GM23338 (cell line): Measurements from ENCODE around the gene CNGA1. TPM values are rescaled to one million over a fixed set of nuclear protein-coding genes. Genes with fewer than 3 reads are reported as not detected.
A peak's percentile ranks its signal among the peaks of the same experiment; 100 is the strongest.
"Not testable (repeated sequence)": the region's sequence is repeated elsewhere in the genome, so short reads cannot be mapped to it uniquely, and the experiment has no call there.

ENCODE experiments used
- ATAC-seq: fragments of 200-7000 bp; cut with Tn5 transposase; 3 replicates; pipeline ENCODE4 v1.9.1; 2020
- DNase-seq: peaks from one replicate; pipeline ENCODE4 v3.0.0-alpha.2; 2015; ENCODE audit warnings: low spot score
- H2AFZ ChIP-seq: fragments of 200-600 bp; sonication (generic); 2 replicates; pipeline ENCODE4 v1.8.0; 2016; ENCODE audit warnings: antibody characterized with exemption, mild to moderate bottlenecking, moderate library complexity
- H3F3A ChIP-seq: fragments of 200-600 bp; sonication (generic); replicated peaks from 2 replicates; pipeline ENCODE4 v1.8.0; 2017; ENCODE audit warnings: antibody characterized with exemption, mixed run types, low read depth
- H3K27ac ChIP-seq: fragments of 200-600 bp; sonication (generic); 2 replicates; pipeline ENCODE4 v1.6.1; 2016; ENCODE audit warnings: low read depth
- H3K27me3 ChIP-seq: fragments of 200-600 bp; sonication (generic); 2 replicates; pipeline ENCODE4 v1.8.0; 2016; ENCODE audit warnings: mild to moderate bottlenecking, mixed run types, moderate library complexity; ENCODE audit not compliant: insufficient read depth
- H3K36me3 ChIP-seq: fragments of 200-600 bp; sonication (generic); 2 replicates; pipeline ENCODE4 v1.8.0; 2016; ENCODE audit warnings: mild to moderate bottlenecking; ENCODE audit not compliant: insufficient read depth
- H3K4me1 ChIP-seq: fragments of 200-600 bp; sonication (generic); 2 replicates; pipeline ENCODE4 v1.8.0; 2016; ENCODE audit warnings: mild to moderate bottlenecking, moderate library complexity; ENCODE audit not compliant: insufficient read depth
- H3K4me2 ChIP-seq: fragments of 200-600 bp; sonication (generic); 2 replicates; pipeline ENCODE4 v1.7.1; 2017; ENCODE audit warnings: mixed run types
- H3K4me3 ChIP-seq: fragments of 200-600 bp; sonication (generic); 2 replicates; pipeline ENCODE4 v1.6.1; 2016; ENCODE audit warnings: mixed run types
- H3K79me2 ChIP-seq: fragments of 200-600 bp; sonication (generic); replicated peaks from 2 replicates; pipeline ENCODE4 v1.8.0; 2017; ENCODE audit warnings: mild to moderate bottlenecking; ENCODE audit not compliant: insufficient read depth
- H3K9me2 ChIP-seq: fragments of 200-600 bp; sonication (generic); 2 replicates; pipeline ENCODE4 v1.8.0; 2017; ENCODE audit not compliant: insufficient read depth
- H4K20me1 ChIP-seq: fragments of 200-600 bp; sonication (generic); replicated peaks from 2 replicates; pipeline ENCODE4 v1.8.0; 2017; ENCODE audit warnings: mild to moderate bottlenecking; ENCODE audit not compliant: insufficient read depth
- H3K27ac Mint-ChIP-seq: 2 replicates; pipeline ENCODE4 v1.8.0; 2020; ENCODE audit warnings: inconsistent platforms, mild to moderate bottlenecking, moderate library complexity, mixed read lengths
- H3K27me3 Mint-ChIP-seq: 3 replicates; pipeline ENCODE4 v1.8.0; 2022; ENCODE audit warnings: low read depth, mild to moderate bottlenecking, moderate library complexity, mixed read lengths, inconsistent platforms; ENCODE audit not compliant: insufficient read depth, poor library complexity
- H3K36me3 Mint-ChIP-seq: 3 replicates; pipeline ENCODE4 v1.8.0; 2021; ENCODE audit warnings: low read depth, mild to moderate bottlenecking, inconsistent platforms, moderate library complexity, mixed read lengths
- H3K4me1 Mint-ChIP-seq: 3 replicates; pipeline ENCODE4 v1.8.0; 2020; ENCODE audit warnings: mild to moderate bottlenecking, inconsistent platforms, mixed read lengths
- H3K4me3 Mint-ChIP-seq: 3 replicates; pipeline ENCODE4 v1.8.0; 2021; ENCODE audit warnings: moderate library complexity, mild to moderate bottlenecking, inconsistent platforms, mixed read lengths
- H3K9me3 Mint-ChIP-seq: 3 replicates; pipeline ENCODE4 v1.8.0; 2020; ENCODE audit warnings: moderate library complexity, mild to moderate bottlenecking, inconsistent platforms, mixed read lengths
- CREB1 ChIP-seq: fragments of 250-450 bp; sonication (Bioruptor Pico); IDR thresholded peaks from 2 replicates; pipeline ENCODE4 v1.5.0; 2020; ENCODE audit warnings: low read depth, mild to moderate bottlenecking, moderate library complexity
- CTCF ChIP-seq, 2 experiments: fragments of 200-600 bp in 1 of 2; sonication (generic) in 1 of 2; conservative IDR thresholded peaks; 2 replicates each; pipeline versions ENCODE4 v1.5.1 to v1.6.1; 2016 to 2017; ENCODE audit warnings: antibody characterized with exemption in 2 of 2, low read depth in 2 of 2, mild to moderate bottlenecking in 2 of 2, moderate library complexity in 1 of 2
- ETS1 ChIP-seq: IDR thresholded peaks from 2 replicates; pipeline ENCODE4 v1.6.1; 2016; ENCODE audit warnings: antibody characterized with exemption
- JUNB ChIP-seq: IDR thresholded peaks from one replicate; pipeline ENCODE4 v1.6.1; 2016; ENCODE audit warnings: antibody characterized with exemption; ENCODE audit not compliant: unreplicated experiment
- NANOG ChIP-seq: IDR thresholded peaks from 2 replicates; pipeline ENCODE4 v1.6.1; 2016; ENCODE audit warnings: antibody characterized with exemption, borderline replicate concordance
- POLR2AphosphoS5 ChIP-seq: IDR thresholded peaks from 2 replicates; pipeline ENCODE4 v1.6.1; 2016; ENCODE audit warnings: antibody characterized with exemption, low read depth
- STAT1 ChIP-seq: IDR thresholded peaks from one replicate; pipeline ENCODE4 v1.6.1; 2016; ENCODE audit warnings: antibody characterized with exemption; ENCODE audit not compliant: unreplicated experiment
- ZNF114 ChIP-seq: fragments of 250-450 bp; sonication (Bioruptor Pico); IDR thresholded peaks from 2 replicates; pipeline ENCODE4 v1.5.0; 2020; ENCODE audit warnings: mild to moderate bottlenecking, moderate library complexity
- ZNF331 ChIP-seq: fragments of 250-450 bp; sonication (Bioruptor Pico); IDR thresholded peaks from 2 replicates; pipeline ENCODE4 v1.5.0; 2020; ENCODE audit warnings: low read depth, mild to moderate bottlenecking, moderate library complexity
- polyA plus RNA-seq: library from polyadenylated mRNA; unstranded; fragments of >200 nt; fragmentation: Nextera tagmentation; extraction: Ambion mirVana; gene quantifications from 2 replicates; pipeline ENCODE4 v1.2.1, GENCODE V29; 2016
- total RNA-seq: library from RNA; depleted of rRNA; stranded (reverse); fragments of >200 nt; shearing (Covaris generic); gene quantifications from 2 replicates; pipeline ENCODE4 v1.2.3, GENCODE V29; 2014

The CNGA1 gene
- total and polyA plus RNA-seq, 2 experiments from 2014 or later, result 3.3 to 4.9 TPM

GRCh38 chr4:47922436-47923260 lies 93.8 kb downstream of the CNGA1 start:
- not testable (repeated sequence) for H3K36me3 ChIP-seq, H3K27ac ChIP-seq, H4K20me1 ChIP-seq, H3K27me3 ChIP-seq, H3K4me1 ChIP-seq, H3F3A ChIP-seq, H3K9me2 ChIP-seq, H3K36me3 Mint-ChIP-seq, H3K27me3 Mint-ChIP-seq, H3K79me2 ChIP-seq, ATAC-seq, H3K27ac Mint-ChIP-seq, H3K4me3 Mint-ChIP-seq
- Histone ChIP-seq H3K4me2 (peak overlapping the region; percentile 68; the same call in 1 of the 2 replicates), H2AFZ (peak overlapping the region; percentile 83), H3K4me3 (peak overlapping the region; percentile 25; the same call in 1 of the 2 replicates)
- DNase-seq, result peak; percentile 53
- Mint-ChIP-seq H3K4me1 (peaks cover 11% of the 10 kb centered on the region), H3K9me3 (peaks cover 15% of the 10 kb centered on the region)

- H3F3A ChIP-seq, H4K20me1 ChIP-seq, H3K27me3 ChIP-seq, H3K36me3 ChIP-seq, H3K9me2 ChIP-seq, H3K27ac Mint-ChIP-seq, H3K4me2 ChIP-seq, H3K27ac ChIP-seq, H3K4me1 ChIP-seq, ATAC-seq, H3K4me3 ChIP-seq, DNase-seq, H2AFZ ChIP-seq, H3K4me3 Mint-ChIP-seq, H3K27me3 Mint-ChIP-seq: not testable (repeated sequence)
- H3K79me2 ChIP-seq, result peaks cover 15% of the 10 kb centered on the region
- peaks cover 23% of the 10 kb centered on the region for H3K9me3 Mint-ChIP-seq
- peaks cover 12% of the 10 kb centered on the region for H3K4me1 Mint-ChIP-seq
- peaks cover 17% of the 10 kb centered on the region for H3K36me3 Mint-ChIP-seq
Measured at GRCh38 chr4:47917163-47917562, 99.3 kb downstream of the CNGA1 start.

GRCh38 chr4:47915378-47915777 lies 101.1 kb downstream of the CNGA1 start:
- 0 out of 2 replicates have a peak, but pooled peaks cover 3% of the 10 kb centered on the region for H3K36me3 ChIP-seq
- no peak overlapping the region for H3K27ac Mint-ChIP-seq
- H3K27me3 ChIP-seq, result no peaks in the 10 kb centered on the region
- no peak for ATAC-seq
- H3K9me2 ChIP-seq, result no peaks in the 10 kb centered on the region
- peaks cover 17% of the 10 kb centered on the region for H3K4me1 Mint-ChIP-seq
- H3F3A ChIP-seq, result no peaks in the 10 kb centered on the region
- H3K36me3 Mint-ChIP-seq, result peaks cover 33% of the 10 kb centered on the region
- peak overlapping the region; percentile 97 for H3K4me3 Mint-ChIP-seq
- no peak overlapping the region for H3K27ac ChIP-seq
- H4K20me1 ChIP-seq, result no peaks in the 10 kb centered on the region
- peaks cover 8% of the 10 kb centered on the region; the same call in 1 of the 2 replicates for H3K4me1 ChIP-seq
- H3K4me2 ChIP-seq, result peak overlapping the region; percentile 82
- peak overlapping the region; percentile 91 for H3K4me3 ChIP-seq
- peaks cover 23% of the 10 kb centered on the region for H3K9me3 Mint-ChIP-seq
- peak overlapping the region; percentile 97; the same call in 1 of the 2 replicates for H2AFZ ChIP-seq
- peaks cover 33% of the 10 kb centered on the region for H3K79me2 ChIP-seq
- DNase-seq, result no peak
- H3K27me3 Mint-ChIP-seq, result peaks cover 5% of the 10 kb centered on the region
- TF ChIP-seq STAT1 (no peak), POLR2AphosphoS5 (no peak), ETS1 (no peak), NANOG (no peak), ZNF331 (no peak), CTCF (conservative IDR thresholded peaks at IDR 0.05; ENCODE audit: low read depth in 2 of 2) (no peak), CREB1 (CRISPR knock-in tag) (no peak), ZNF114 (CRISPR knock-in tag) (no peak), JUNB (no peak)
